ENCODE data around the gene HERC4.
"Not testable (repeated sequence)": the region's sequence is repeated elsewhere in the genome, so short reads cannot be mapped to it uniquely, and the experiment has no call there.

The HERC4 gene

GRCh38 chr10:67877421-67877820 is 197.7 kb downstream of the HERC4 start:
- not testable (repeated sequence) for DNase-seq

- DNase-seq, result no peak
Measured at GRCh38 chr10:67875340-67876238, 199.5 kb downstream of the HERC4 start.

All from C1 segment of cervical spinal cord (tissue), 14 donors.